RPMI8226 (cell line): Measurements from ENCODE around the gene HOXC13.

Experiments used
- DNase-seq: peaks from one replicate; pipeline ENCODE4 v3.0.0-alpha.2; 2015

The HOXC13 gene

GRCh38 chr12:53938326-53939140 lies at the start of gene HOXC13:
Gene HOXC13 (plus strand): TSS chr12:53938831. CDS start chr12:53938907, 76 bp downstream.
- DNase-seq, result peak; percentile 40

- no peak for DNase-seq
These were observed 48.5 kb upstream of the HOXC13 start for GRCh38 chr12:53890081-53890480.

GRCh38 chr12:53892762-53893395 lies 45.8 kb upstream of the HOXC13 start:
- DNase-seq, result no peak

- no peak for DNase-seq
These were observed 39.4 kb upstream of the HOXC13 start for GRCh38 chr12:53899230-53899629.

- no peak for DNase-seq
These were observed 31.5 kb upstream of the HOXC13 start for GRCh38 chr12:53907103-53907502.

- DNase-seq, result no peak
These were observed 21.6 kb upstream of the HOXC13 start for GRCh38 chr12:53916788-53917655.

GRCh38 chr12:53924521-53925405 lies 13.9 kb upstream of the HOXC13 start:
- DNase-seq, result peak; percentile 20

GRCh38 chr12:53927220-53928029 lies 11.2 kb upstream of the HOXC13 start:
- no peak for DNase-seq

GRCh38 chr12:53928054-53928835 lies 10.4 kb upstream of the HOXC13 start:
- DNase-seq, result no peak

- no peak for DNase-seq
These were observed 9.1 kb upstream of the HOXC13 start for GRCh38 chr12:53929527-53929926.

GRCh38 chr12:53930591-53931255 lies 7.9 kb upstream of the HOXC13 start:
- DNase-seq, result no peak

GRCh38 chr12:53931844-53932581 lies 6.6 kb upstream of the HOXC13 start:
- DNase-seq, result no peak

- no peak for DNase-seq
These were observed 5.7 kb upstream of the HOXC13 start for GRCh38 chr12:53932915-53933314.

- DNase-seq, result no peak
These were observed 3.0 kb upstream of the HOXC13 start for GRCh38 chr12:53935383-53936341.

- DNase-seq, result no peak
These were observed 1.5 kb upstream of the HOXC13 start for GRCh38 chr12:53937099-53937498.

GRCh38 chr12:53937596-53938325 lies 870 bp upstream of the HOXC13 start:
- DNase-seq, result no peak
